ENCODE results near the gene ARPC5.

Gene ARPC5

GRCh38 chr1:183582021-183582713 is 53.4 kb downstream of the ARPC5 start:
- no peak for TF ChIP-seq CREB5 (CRISPR knock-in tag; IDR thresholded peaks at IDR 0.05; ENCODE audit: low read depth)
- TF ChIP-seq ZNF8 (CRISPR knock-in tag; IDR thresholded peaks at IDR 0.05): no peak
- TF ChIP-seq ARNTL (CRISPR knock-in tag; IDR thresholded peaks at IDR 0.05; ENCODE audit: borderline replicate concordance, low read depth): no peak
- no peak for TF ChIP-seq ZNF565 (CRISPR knock-in tag; conservative IDR thresholded peaks at IDR 0.05; ENCODE audit: low read depth)
- TF ChIP-seq ZNF70 (CRISPR knock-in tag; IDR thresholded peaks at IDR 0.05): no peak
- no peak for TF ChIP-seq TCF4 (CRISPR knock-in tag; IDR thresholded peaks at IDR 0.05; ENCODE audit: borderline replicate concordance)
- TF ChIP-seq TOX (CRISPR knock-in tag; IDR thresholded peaks at IDR 0.05; ENCODE audit: borderline replicate concordance): no peak
- TF ChIP-seq TSHZ2 (CRISPR knock-in tag; IDR thresholded peaks at IDR 0.05): no peak
- TF ChIP-seq ZFP30 (CRISPR knock-in tag; IDR thresholded peaks at IDR 0.05): no peak
- no peak for TF ChIP-seq CSDC2 (CRISPR knock-in tag; IDR thresholded peaks at IDR 0.05)
- ATAC-seq: no peak

GRCh38 chr1:183580281-183580682 is 55.3 kb downstream of the ARPC5 start:
- peak; percentile 57 for ATAC-seq
- no peak for TF ChIP-seq TSHZ2 (CRISPR knock-in tag; IDR thresholded peaks at IDR 0.05)
- TF ChIP-seq CREB5 (CRISPR knock-in tag; IDR thresholded peaks at IDR 0.05; ENCODE audit: low read depth): no peak
- TF ChIP-seq ZNF70 (CRISPR knock-in tag; IDR thresholded peaks at IDR 0.05): no peak
- TF ChIP-seq ISL1 (CRISPR knock-in tag; IDR thresholded peaks at IDR 0.05): no peak
- no peak for TF ChIP-seq SNAI2 (CRISPR knock-in tag; IDR thresholded peaks at IDR 0.05)
- TF ChIP-seq ZC3H10 (CRISPR knock-in tag; IDR thresholded peaks at IDR 0.05): no peak
- TF ChIP-seq ESRRG (CRISPR knock-in tag; IDR thresholded peaks at IDR 0.05): no peak
- no peak for TF ChIP-seq CSDC2 (CRISPR knock-in tag; IDR thresholded peaks at IDR 0.05)
- TF ChIP-seq ARNTL (CRISPR knock-in tag; IDR thresholded peaks at IDR 0.05; ENCODE audit: borderline replicate concordance, low read depth): no peak
- no peak for TF ChIP-seq BACH2 (CRISPR knock-in tag; IDR thresholded peaks at IDR 0.05; ENCODE audit: borderline replicate concordance)
- no peak for TF ChIP-seq PPARA (CRISPR knock-in tag; IDR thresholded peaks at IDR 0.05; ENCODE audit: borderline replicate concordance)
- TF ChIP-seq CSRNP3 (CRISPR knock-in tag; IDR thresholded peaks at IDR 0.05): no peak
- TF ChIP-seq OSR1 (CRISPR knock-in tag; IDR thresholded peaks at IDR 0.05): no peak
- TF ChIP-seq ZFP3 (CRISPR knock-in tag; IDR thresholded peaks at IDR 0.05): no peak
- no peak for TF ChIP-seq TOX (CRISPR knock-in tag; IDR thresholded peaks at IDR 0.05; ENCODE audit: borderline replicate concordance)
- no peak for TF ChIP-seq ZNF565 (CRISPR knock-in tag; conservative IDR thresholded peaks at IDR 0.05; ENCODE audit: low read depth)
- TF ChIP-seq GLIS3 (CRISPR knock-in tag; IDR thresholded peaks at IDR 0.05): no peak
- no peak for TF ChIP-seq TCF4 (CRISPR knock-in tag; IDR thresholded peaks at IDR 0.05; ENCODE audit: borderline replicate concordance)
- TF ChIP-seq PATZ1 (CRISPR knock-in tag; IDR thresholded peaks at IDR 0.05; ENCODE audit: borderline replicate concordance): no peak
- TF ChIP-seq ZNF8 (CRISPR knock-in tag; IDR thresholded peaks at IDR 0.05): no peak

Measured in SK-N-SH treated with all-trans-retinoic acid at 6 μM for 48 hours (cell line).